HEK293 (cell line): Measurements from ENCODE around the gene CD82.

ENCODE experiments used
- CTCF ChIP-seq: fragments of 450-650 bp; formaldehyde crosslinking; IDR thresholded peaks from 2 replicates; pipeline ENCODE4 v1.5.1; 2016; ENCODE audit warnings: missing biosample characterization, missing genetic modification characterization
- TRIM28 ChIP-seq: IDR thresholded peaks from 2 replicates; pipeline ENCODE4 v1.6.1; 2011; ENCODE audit warnings: low read length, control low read depth, borderline replicate concordance
- ZNF174 ChIP-seq: fragments of 450-650 bp; formaldehyde crosslinking; IDR thresholded peaks from 2 replicates; pipeline ENCODE4 v1.5.0; 2017; ENCODE audit warnings: missing biosample characterization, mild to moderate bottlenecking, missing genetic modification characterization
- ZNF335 ChIP-seq: fragments of 450-650 bp; formaldehyde crosslinking; conservative IDR thresholded peaks from 2 replicates; pipeline ENCODE4 v1.5.1; 2016; ENCODE audit warnings: missing biosample characterization, missing genetic modification characterization
- ZNF514 ChIP-seq: fragments of 450-650 bp; formaldehyde crosslinking; IDR thresholded peaks from 2 replicates; pipeline ENCODE4 v1.5.1; 2016; ENCODE audit warnings: missing biosample characterization, missing genetic modification characterization
- ZNF621 ChIP-seq: fragments of 450-650 bp; formaldehyde crosslinking; IDR thresholded peaks from 2 replicates; pipeline ENCODE4 v1.5.1; 2017; ENCODE audit warnings: missing biosample characterization, missing genetic modification characterization
- ZNF677 ChIP-seq: fragments of 450-650 bp; IDR thresholded peaks from 2 replicates; pipeline ENCODE4 v1.5.0; 2018; ENCODE audit warnings: missing biosample characterization, mild to moderate bottlenecking, missing genetic modification characterization, moderate library complexity
- ZSCAN23 ChIP-seq: fragments of 450-650 bp; formaldehyde crosslinking; IDR thresholded peaks from 2 replicates; pipeline ENCODE4 v1.5.1; 2016; ENCODE audit warnings: missing biosample characterization, missing genetic modification characterization

DNA sequence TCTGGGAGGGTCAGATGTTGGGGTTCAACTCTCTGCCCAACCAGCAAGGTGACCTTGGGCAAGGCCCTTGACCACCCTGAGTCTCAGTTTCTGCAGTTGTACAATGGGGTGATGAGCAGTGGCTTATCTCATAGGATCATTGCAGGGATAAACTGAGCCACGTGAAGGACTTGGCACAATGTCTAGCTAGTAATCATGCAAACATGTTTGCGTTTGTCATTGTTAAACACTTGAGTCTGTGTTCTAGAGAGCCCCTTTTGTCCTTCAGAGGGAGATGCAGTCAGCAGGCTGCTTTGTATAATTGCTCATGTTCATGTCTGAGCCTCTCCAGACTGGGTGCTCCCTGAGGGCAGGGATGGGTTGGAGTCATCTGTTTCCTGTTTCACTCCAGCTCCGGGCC lies 15.8 kb downstream of the CD82 start:
- TF ChIP-seq ZNF677 (tag by site-specific recombination), result no peak
- no peak for TF ChIP-seq CTCF (tag by site-specific recombination)
- no peak for TF ChIP-seq ZNF621
- no peak for TF ChIP-seq ZNF335 (tag by site-specific recombination)
- no peak for TF ChIP-seq ZSCAN23
- no peak for TF ChIP-seq ZNF514 (tag by site-specific recombination)
- TF ChIP-seq ZNF174 (tag by site-specific recombination), result no peak
- TF ChIP-seq TRIM28, result no peak
